Tibial nerve (tissue), 4 donors: ENCODE data around the gene MAGI1. TPM values are rescaled to one million over a fixed set of nuclear protein-coding genes. Genes with fewer than 3 reads are reported as not detected.

ENCODE experiments used
- DNase-seq, 2 donors: peaks; one replicate each; pipeline ENCODE4 v3.0.0-alpha.2; 2019; ENCODE audit warnings: low spot score in 2 of 2
- H3K27ac ChIP-seq, 4 donors: fragments of 200-600 bp; sonication (generic) in 3 of 4; one replicate each; pipeline ENCODE4 v1.5.1; 2017 to 2019; ENCODE audit warnings: mild to moderate bottlenecking in 1 of 4
- H3K27me3 ChIP-seq, 2 donors: fragments of 200-600 bp; sonication (generic) in 1 of 2; one replicate each; pipeline versions ENCODE4 v1.5.1 to v1.6.0; 2017 to 2019
- H3K36me3 ChIP-seq, 3 donors: fragments of 200-600 bp; sonication (generic); one replicate each; pipeline ENCODE4 v1.5.1; 2018 to 2019
- H3K4me1 ChIP-seq, 4 donors: fragments of 200-600 bp; sonication (generic) in 3 of 4; one replicate each; pipeline ENCODE4 v1.5.1; 2017 to 2019
- H3K4me3 ChIP-seq, 4 donors: fragments of 200-600 bp; sonication (generic) in 3 of 4; one replicate each; pipeline ENCODE4 v1.5.1; 2017 to 2019; ENCODE audit warnings: mild to moderate bottlenecking in 1 of 4, moderate library complexity in 1 of 4
- H3K9me3 ChIP-seq, 4 donors: fragments of 200-600 bp; sonication (generic) in 3 of 4; one replicate each; pipeline ENCODE4 v1.5.1; 2017 to 2019
- CTCF ChIP-seq, 5 experiments: fragments of 200-600 bp in 3 of 5; fragments of 450-650 bp in 2 of 5; sonication (generic) in 3 of 5; IDR thresholded peaks; one replicate each; pipeline ENCODE4 v1.5.1; 2016 to 2019; ENCODE audit warnings: antibody characterized with exemption in 5 of 5, mild to moderate bottlenecking in 3 of 5, moderate library complexity in 2 of 5
- EP300 ChIP-seq, 2 donors: sonication (generic); formaldehyde crosslinking; IDR thresholded peaks; one replicate each; pipeline ENCODE4 v1.6.1; 2017; ENCODE audit warnings: antibody characterized with exemption in 2 of 2, mild to moderate bottlenecking in 1 of 2
- POLR2A ChIP-seq, 2 donors: fragments of 450-650 bp; IDR thresholded peaks; one replicate each; pipeline ENCODE4 v1.6.1; 2017; ENCODE audit warnings: antibody characterized with exemption in 2 of 2, mild to moderate bottlenecking in 2 of 2, moderate library complexity in 2 of 2
- WGBS, 2 donors: methylation state at CpG; one replicate each; pipeline ENCODE4 v1.1.5; 2018; 5-methylcytosine and 5-hydroxymethylcytosine counted together
- total RNA-seq, 4 donors: library from RNA; depleted of rRNA; stranded (reverse); fragments of >200 nt; gene quantifications; one replicate each; pipeline ENCODE4 v1.1.0, GENCODE V29; 2016

The MAGI1 gene
- total RNA-seq, 4 donors from 2014 or later: 30.6 to 52.8 (median 36.1) TPM

DNA sequence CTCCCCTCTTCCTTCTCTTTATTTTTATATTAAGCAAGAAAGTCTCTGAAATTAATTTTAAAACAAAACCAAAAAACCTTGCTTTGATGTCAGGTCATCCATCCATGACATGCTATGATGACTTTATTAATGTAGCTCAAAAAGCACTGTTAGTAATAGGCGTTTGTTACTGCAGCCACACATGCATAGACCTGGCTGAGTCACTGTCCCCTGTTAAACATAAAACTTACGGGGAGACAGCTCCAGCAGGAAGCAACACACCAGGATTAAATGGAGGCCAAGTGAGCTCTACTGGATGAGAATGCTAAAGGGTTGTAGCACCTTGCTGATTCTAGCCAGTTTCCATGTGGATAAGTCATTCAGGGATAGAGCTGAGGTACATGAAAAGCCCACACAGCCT lies 661.1 kb downstream of the MAGI1 start:
- no peaks in the 10 kb centered on the region for H3K9me3 ChIP-seq
- peaks cover 0 to 63% (median 2%) of the 10 kb centered on the region in 3 donors for H3K36me3 ChIP-seq
- no peak for DNase-seq
- no peak overlapping the region for H3K4me3 ChIP-seq
- 92 to 98% methylated on average over 2 of the region's 2 CpGs for WGBS, 2 donors
- no peaks in the 10 kb centered on the region for H3K27me3 ChIP-seq
- TF ChIP-seq CTCF (IDR thresholded peaks at IDR 0.05) (no peak), EP300 (IDR thresholded peaks at IDR 0.05) (no peak), POLR2A (IDR thresholded peaks at IDR 0.05) (no peak)
- no peaks in the 10 kb centered on the region for H3K4me1 ChIP-seq
- no peak overlapping the region for H3K27ac ChIP-seq

DNA sequence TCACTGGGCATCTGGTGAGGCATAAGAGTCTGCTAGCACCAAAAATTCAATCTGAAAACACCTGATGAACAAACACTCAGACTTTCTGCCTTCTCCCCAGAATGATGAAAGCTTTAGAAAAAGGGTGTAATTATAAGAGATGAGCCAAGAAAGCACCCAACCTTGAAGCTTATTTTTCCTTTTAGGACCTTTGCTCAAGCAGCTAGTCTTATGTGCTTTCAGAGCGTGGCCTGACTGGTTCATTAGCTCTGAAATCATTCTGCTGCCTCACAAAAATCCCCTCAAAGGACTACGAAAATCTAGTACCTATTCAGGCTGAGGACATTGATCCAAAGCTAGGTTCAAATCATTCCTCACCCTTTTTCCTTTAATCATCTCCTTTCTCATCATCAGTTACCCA lies 662.3 kb downstream of the MAGI1 start:
- H3K27ac ChIP-seq: no peak overlapping the region
- no peak for DNase-seq
- H3K36me3 ChIP-seq: peaks cover 0 to 61% (median 2%) of the 10 kb centered on the region in 3 donors
- H3K27me3 ChIP-seq: no peaks in the 10 kb centered on the region
- no peak overlapping the region for H3K4me3 ChIP-seq
- TF ChIP-seq POLR2A (IDR thresholded peaks at IDR 0.05) (no peak), CTCF (IDR thresholded peaks at IDR 0.05) (no peak), EP300 (IDR thresholded peaks at IDR 0.05) (no peak)
- WGBS, 2 donors: 69 to 91% methylated on average over 2 of the region's 2 CpGs
- H3K4me1 ChIP-seq: no peaks in the 10 kb centered on the region
- peaks cover 0 to 5% (median 0%) of the 10 kb centered on the region in 4 donors for H3K9me3 ChIP-seq

GRCh38 chr3:65371053-65371452 lies 667.7 kb downstream of the MAGI1 start:
- H3K9me3 ChIP-seq: peaks cover 0 to 5% (median 0%) of the 10 kb centered on the region in 4 donors
- TF ChIP-seq POLR2A (IDR thresholded peaks at IDR 0.05) (no peak), EP300 (IDR thresholded peaks at IDR 0.05) (no peak), CTCF (IDR thresholded peaks at IDR 0.05) (no peak)
- H3K4me3 ChIP-seq: no peak overlapping the region
- WGBS, 2 donors: 93 to 98% methylated on average over 4 of the region's 4 CpGs
- H3K27me3 ChIP-seq: no peaks in the 10 kb centered on the region
- DNase-seq: no peak
- no peaks in the 10 kb centered on the region for H3K4me1 ChIP-seq
- H3K27ac ChIP-seq: no peak overlapping the region
- peaks cover 0 to 24% (median 0%) of the 10 kb centered on the region in 3 donors for H3K36me3 ChIP-seq

GRCh38 chr3:65368866-65369265 lies 669.9 kb downstream of the MAGI1 start:
- no peak for DNase-seq
- Histone ChIP-seq H3K27me3 (no peaks in the 10 kb centered on the region), H3K36me3 (peaks cover 0 to 25% (median 0%) of the 10 kb centered on the region in 3 donors), H3K27ac (no peak overlapping the region), H3K4me1 (no peaks in the 10 kb centered on the region), H3K9me3 (peaks cover 0 to 5% (median 0%) of the 10 kb centered on the region in 4 donors), H3K4me3 (no peak overlapping the region)
- TF ChIP-seq EP300 (IDR thresholded peaks at IDR 0.05) (no peak), CTCF (IDR thresholded peaks at IDR 0.05) (no peak), POLR2A (IDR thresholded peaks at IDR 0.05) (no peak)

- Histone ChIP-seq H3K36me3 (peaks cover 0 to 70% (median 0%) of the 10 kb centered on the region in 3 donors), H3K4me1 (no peaks in the 10 kb centered on the region), H3K27ac (no peak overlapping the region), H3K9me3 (no peaks in the 10 kb centered on the region), H3K4me3 (no peak overlapping the region), H3K27me3 (no peaks in the 10 kb centered on the region)
- TF ChIP-seq POLR2A (IDR thresholded peaks at IDR 0.05): no peak
- no peak for TF ChIP-seq CTCF (IDR thresholded peaks at IDR 0.05)
- no peak for TF ChIP-seq EP300 (IDR thresholded peaks at IDR 0.05)
- DNase-seq: no peak
- 95 to 97% methylated on average over 1 of the region's 1 CpG for WGBS, 2 donors
These were observed 676.0 kb downstream of the MAGI1 start for GRCh38 chr3:65362688-65363087.
